Activated naive CD4-positive, alpha-beta T cell treated with anti-CD3 and anti-CD28 coated beads, Interleukin-2, amount 10 ng/mL, durations not matched to agents 7 days and 5 days (primary cell): ENCODE data around the gene SSH3.

Experiments
- CTCF ChIA-PET: fragments of 350-600 bp; sonication (Branson Sonifier 250); formaldehyde crosslinking; loops from one replicate; lab custom pipeline; 2021; ENCODE audit warnings: antibody characterized with exemption; lab: Charles Lee
- DNase-seq: peaks from one replicate; pipeline ENCODE4 v3.0.0-alpha.2; 2020
- H3K27ac Mint-ChIP-seq: one replicate; pipeline ENCODE4 v1.8.0; 2021; ENCODE audit warnings: mild to moderate bottlenecking, moderate library complexity, mixed read lengths
- H3K27me3 Mint-ChIP-seq: one replicate; pipeline ENCODE4 v1.8.0; 2021; ENCODE audit warnings: mild to moderate bottlenecking, mixed read lengths
- H3K36me3 Mint-ChIP-seq: one replicate; pipeline ENCODE4 v1.8.0; 2021; ENCODE audit warnings: mixed read lengths
- H3K4me1 Mint-ChIP-seq: one replicate; pipeline ENCODE4 v1.8.0; 2021; ENCODE audit warnings: mixed read lengths
- H3K4me3 Mint-ChIP-seq: one replicate; pipeline ENCODE4 v1.8.0; 2021; ENCODE audit warnings: mild to moderate bottlenecking, moderate library complexity, mixed read lengths
- H3K9me3 Mint-ChIP-seq: one replicate; pipeline ENCODE4 v1.8.0; 2021; ENCODE audit warnings: mixed read lengths

Gene SSH3

DNA sequence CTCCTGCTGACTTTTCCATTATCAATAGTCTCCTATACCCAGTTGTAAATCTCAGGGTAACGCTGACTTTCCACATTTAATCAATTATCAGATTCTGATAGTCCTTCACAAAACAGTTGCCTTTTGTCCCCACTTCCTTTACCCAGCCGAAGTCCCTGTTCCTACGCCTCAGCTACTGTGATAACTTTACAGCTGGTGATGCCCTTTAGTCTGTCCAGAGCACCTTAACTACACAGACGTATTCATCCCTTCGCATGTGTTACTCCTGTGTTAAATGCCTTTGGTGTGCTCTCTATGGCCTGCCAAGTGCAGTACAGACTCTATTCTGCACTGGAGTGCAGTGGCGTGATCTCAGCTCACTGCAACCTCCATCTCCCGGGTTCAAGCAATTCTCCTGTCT, 20.2 kb downstream of the SSH3 start:
- Mint-ChIP-seq H3K27me3 (peaks cover 9% of the 10 kb centered on the region), H3K4me1 (peaks cover 3% of the 10 kb centered on the region)

GRCh38 chr11:67332081-67332691, 28.9 kb downstream of the SSH3 start:
- CTCF ChIA-PET: interaction anchor here (1.4 to 5.5 kb wide), 3 partner anchors 14 to 19 kb away, joined by 5 to 23 read pairs (median 5); no protein-coding TSS in a partner anchor
- Mint-ChIP-seq H3K4me3 (no peak overlapping the region), H3K36me3 (no peaks in the 10 kb centered on the region), H3K4me1 (no peaks in the 10 kb centered on the region), H3K27me3 (no peaks in the 10 kb centered on the region), H3K9me3 (no peaks in the 10 kb centered on the region), H3K27ac (no peak overlapping the region)
- DNase-seq: no peak

More for the DNA sequence above, 20.2 kb downstream of the SSH3 start:
- Mint-ChIP-seq H3K4me3 (no peak overlapping the region), H3K36me3 (no peaks in the 10 kb centered on the region), H3K27ac (no peak overlapping the region), H3K9me3 (no peaks in the 10 kb centered on the region)
- DNase-seq: no peak
- CTCF ChIA-PET: interaction anchor here (0.9 to 10.7 kb wide), 4 partner anchors 16 to 60 kb away, joined by 3 to 117 read pairs (median 8); no protein-coding TSS in a partner anchor

GRCh38 chr11:67337257-67337656, 33.9 kb downstream of the SSH3 start:
- Mint-ChIP-seq H3K4me3 (no peak overlapping the region), H3K27ac (no peak overlapping the region), H3K36me3 (no peaks in the 10 kb centered on the region), H3K9me3 (no peaks in the 10 kb centered on the region), H3K27me3 (no peaks in the 10 kb centered on the region), H3K4me1 (no peaks in the 10 kb centered on the region)
- CTCF ChIA-PET: interaction anchor here (1.0 to 2.1 kb wide), 4 partner anchors 8 to 47 kb away, joined by 3 to 12 read pairs (median 4); no protein-coding TSS in a partner anchor
- no peak for DNase-seq

DNA sequence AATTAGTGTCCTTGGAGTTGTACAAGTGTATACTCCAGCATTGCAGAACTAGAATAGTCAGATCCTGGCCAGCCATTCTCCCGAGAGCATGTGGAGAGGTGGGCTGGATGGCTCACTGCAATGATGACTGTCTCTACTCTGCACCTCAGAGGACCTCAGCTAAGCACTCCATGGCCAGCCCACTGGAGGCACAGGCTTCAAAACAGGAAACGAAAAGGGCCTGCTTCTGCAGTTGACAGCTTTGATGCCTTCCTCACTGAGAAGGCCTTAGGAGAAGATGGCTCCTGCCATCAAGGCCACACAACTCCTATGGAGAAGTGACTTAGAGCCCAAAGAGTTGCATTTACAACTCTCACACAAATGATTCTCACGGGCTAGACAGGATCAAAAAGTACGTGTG, 40.9 kb downstream of the SSH3 start:
- H3K4me3 Mint-ChIP-seq: no peak overlapping the region
- no peaks in the 10 kb centered on the region for H3K27me3 Mint-ChIP-seq
- H3K36me3 Mint-ChIP-seq: no peaks in the 10 kb centered on the region
- H3K4me1 Mint-ChIP-seq: peaks cover 35% of the 10 kb centered on the region
- no peaks in the 10 kb centered on the region for H3K9me3 Mint-ChIP-seq
- CTCF ChIA-PET: interaction anchor here (0.6 to 4.6 kb wide), 8 partner anchors 12 to 1498 kb away, joined by 3 to 116 read pairs (median 15); partner anchors contain the start of genes CLCF1 and POLD4
- DNase-seq: peak; percentile 58
- peak overlapping the region; percentile 92 for H3K27ac Mint-ChIP-seq

DNA sequence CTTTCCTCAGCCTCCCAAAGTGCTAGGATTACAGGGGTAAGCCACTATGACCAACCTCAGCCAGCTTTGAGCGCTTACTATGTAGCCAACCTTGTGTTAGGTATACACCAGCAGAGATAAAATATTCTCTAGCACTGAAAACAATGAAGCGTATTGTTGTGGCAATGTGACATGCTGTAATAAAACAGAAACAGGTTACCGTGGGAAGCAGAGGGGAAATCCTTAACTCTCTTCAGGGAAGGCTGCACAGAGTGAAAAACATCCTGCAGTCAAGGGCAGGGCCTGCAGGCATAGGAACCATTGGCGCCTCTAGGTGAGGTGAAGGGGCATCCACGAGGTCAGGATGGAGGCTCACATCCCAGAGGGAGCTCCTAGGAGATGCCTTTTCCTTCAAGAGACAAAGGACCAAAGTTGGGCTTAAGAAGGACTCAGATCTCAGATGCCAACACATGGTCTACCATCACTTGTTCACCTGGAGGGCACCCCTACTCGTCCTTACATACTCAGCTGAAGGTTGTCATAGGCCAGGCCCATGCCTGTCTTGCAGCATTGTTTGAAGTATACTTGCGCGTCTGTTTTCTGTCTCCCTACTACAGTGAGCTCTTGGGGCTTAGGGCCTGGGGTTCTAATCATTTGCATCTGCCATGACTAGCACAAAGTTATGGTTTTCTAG, 42.1 kb downstream of the SSH3 start:
- Mint-ChIP-seq H3K9me3 (no peaks in the 10 kb centered on the region), H3K27me3 (no peaks in the 10 kb centered on the region), H3K4me3 (no peak overlapping the region), H3K4me1 (peaks cover 35% of the 10 kb centered on the region), H3K36me3 (no peaks in the 10 kb centered on the region), H3K27ac (peak overlapping the region; percentile 92)
- CTCF ChIA-PET: interaction anchor here (0.6 to 4.6 kb wide), 29 partner anchors 8 to 264 kb away, joined by 3 to 116 read pairs (median 6); partner anchors contain the start of genes CLCF1, PITPNM1, POLD4 and RAD9A
- no peak for DNase-seq

GRCh38 chr11:67345920-67346819, 42.8 kb downstream of the SSH3 start:
- no peak overlapping the region for H3K4me3 Mint-ChIP-seq
- peaks cover 1% of the 10 kb centered on the region for H3K36me3 Mint-ChIP-seq
- CTCF ChIA-PET: interaction anchor here (0.6 to 4.6 kb wide), 30 partner anchors 9 to 265 kb away, joined by 3 to 116 read pairs (median 6); partner anchors contain the start of genes CLCF1, PITPNM1, POLD4 and RAD9A
- no peaks in the 10 kb centered on the region for H3K9me3 Mint-ChIP-seq
- DNase-seq: peak; percentile 52
- peaks cover 38% of the 10 kb centered on the region for H3K4me1 Mint-ChIP-seq
- no peaks in the 10 kb centered on the region for H3K27me3 Mint-ChIP-seq
- H3K27ac Mint-ChIP-seq: peak overlapping the region; percentile 92

GRCh38 chr11:67347964-67348749, 44.8 kb downstream of the SSH3 start:
- H3K27me3 Mint-ChIP-seq: no peaks in the 10 kb centered on the region
- H3K4me3 Mint-ChIP-seq: no peak overlapping the region
- peaks cover 52% of the 10 kb centered on the region for H3K4me1 Mint-ChIP-seq
- H3K27ac Mint-ChIP-seq: no peak overlapping the region
- CTCF ChIA-PET: interaction anchor here (1.1 to 11.4 kb wide), 5 partner anchors 8 to 158 kb away, joined by 3 to 564 read pairs (median 56); partner anchors contain the start of genes CLCF1, PITPNM1, POLD4 and RAD9A
- H3K36me3 Mint-ChIP-seq: peaks cover 9% of the 10 kb centered on the region
- no peak for DNase-seq
- H3K9me3 Mint-ChIP-seq: no peaks in the 10 kb centered on the region

- H3K4me3 Mint-ChIP-seq: no peak overlapping the region
- CTCF ChIA-PET: interaction anchor here (1.1 to 11.4 kb wide), 3 partner anchors 32 to 157 kb away, joined by 3 to 564 read pairs (median 3); partner anchors contain the start of genes CLCF1, PITPNM1 and RAD9A
- H3K27ac Mint-ChIP-seq: no peak overlapping the region
Measured at GRCh38 chr11:67349036-67349435, 45.7 kb downstream of the SSH3 start.

DNA sequence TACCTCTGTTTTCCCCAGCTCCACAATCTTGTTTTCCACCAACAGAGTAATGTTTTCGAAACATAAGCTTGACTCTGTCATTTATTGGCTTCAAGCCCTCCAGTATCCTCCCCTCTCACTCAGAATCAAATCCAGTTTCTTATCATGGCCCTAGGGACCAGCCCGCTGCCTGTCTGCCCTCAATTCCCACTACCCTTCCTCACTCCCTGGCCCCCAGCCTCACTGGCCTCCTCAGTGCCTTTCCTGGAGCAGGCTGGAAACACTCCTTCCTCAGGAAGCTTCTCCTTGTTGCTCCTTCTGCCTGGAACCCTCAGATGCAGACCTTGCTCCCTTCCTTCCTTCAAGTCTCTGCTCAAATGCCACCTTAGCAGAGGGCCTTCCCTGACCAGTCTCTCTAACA, 46.1 kb downstream of the SSH3 start:
- peak overlapping the region; percentile 17 for H3K27ac Mint-ChIP-seq
- H3K9me3 Mint-ChIP-seq: no peaks in the 10 kb centered on the region
- H3K4me1 Mint-ChIP-seq: peaks cover 54% of the 10 kb centered on the region
- H3K36me3 Mint-ChIP-seq: peaks cover 9% of the 10 kb centered on the region
- CTCF ChIA-PET: interaction anchor here (0.9 to 11.4 kb wide), 4 partner anchors 31 to 156 kb away, joined by 3 to 564 read pairs (median 3); partner anchors contain the start of genes CLCF1, PITPNM1 and RAD9A
- H3K4me3 Mint-ChIP-seq: no peak overlapping the region
- DNase-seq: no peak
- no peaks in the 10 kb centered on the region for H3K27me3 Mint-ChIP-seq

More at GRCh38 chr11:67349036-67349435, 45.7 kb downstream of the SSH3 start:
- no peaks in the 10 kb centered on the region for H3K9me3 Mint-ChIP-seq
- no peak for DNase-seq
- H3K4me1 Mint-ChIP-seq: peaks cover 54% of the 10 kb centered on the region
- H3K36me3 Mint-ChIP-seq: peaks cover 9% of the 10 kb centered on the region
- no peaks in the 10 kb centered on the region for H3K27me3 Mint-ChIP-seq

GRCh38 chr11:67349928-67350465, 46.7 kb downstream of the SSH3 start:
- Mint-ChIP-seq H3K4me1 (peaks cover 54% of the 10 kb centered on the region), H3K4me3 (no peak overlapping the region), H3K9me3 (no peaks in the 10 kb centered on the region), H3K27me3 (no peaks in the 10 kb centered on the region), H3K36me3 (peaks cover 9% of the 10 kb centered on the region), H3K27ac (peak overlapping the region; percentile 17)
- CTCF ChIA-PET: interaction anchor here (0.9 to 11.4 kb wide), 5 partner anchors 8 to 111 kb away, joined by 3 to 564 read pairs (median 3); partner anchors contain the start of genes CLCF1 and RAD9A
- DNase-seq: no peak

GRCh38 chr11:67351275-67352005, 48.1 kb downstream of the SSH3 start:
- no peaks in the 10 kb centered on the region for H3K9me3 Mint-ChIP-seq
- peak; percentile 72 for DNase-seq
- H3K27me3 Mint-ChIP-seq: no peaks in the 10 kb centered on the region
- H3K4me1 Mint-ChIP-seq: peaks cover 46% of the 10 kb centered on the region
- peak overlapping the region; percentile 67 for H3K4me3 Mint-ChIP-seq
- CTCF ChIA-PET: interaction anchor here (0.6 to 11.4 kb wide), 29 partner anchors 8 to 308 kb away, joined by 3 to 564 read pairs (median 4); partner anchors contain the start of genes CLCF1, NUDT8, PPP1CA and RAD9A
- peak overlapping the region; percentile 99 for H3K27ac Mint-ChIP-seq
- peaks cover 9% of the 10 kb centered on the region for H3K36me3 Mint-ChIP-seq
